SKM-1 treated with dmso at 0.1 percent for 144 hours (cell line): Measurements from ENCODE around the gene FHOD3.

Experiments
- DNase-seq: peaks from one replicate; lab custom pipeline; 2025; ENCODE audit not compliant: unreplicated experiment; lab: John Stamatoyannopoulos, UW

FHOD3 gene

DNA sequence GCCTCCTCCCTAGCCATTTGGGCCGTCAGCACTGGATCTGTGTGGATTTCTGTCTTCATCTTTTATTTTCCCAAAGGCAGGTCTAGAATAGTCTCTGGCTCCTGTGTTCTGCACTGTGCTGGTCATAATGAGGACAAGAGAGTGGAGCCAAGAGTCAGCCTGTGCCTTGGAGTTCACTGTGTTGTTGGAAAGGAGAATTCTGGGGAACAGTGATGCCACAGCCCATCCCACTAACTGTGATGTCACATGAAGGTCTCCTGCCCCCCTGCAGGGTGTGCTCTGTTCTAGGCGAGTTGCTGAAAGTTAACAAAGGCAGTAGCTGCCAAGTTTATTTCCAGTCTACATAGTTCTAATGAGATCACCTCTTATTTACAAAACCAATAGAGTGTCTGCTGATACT lies 282.8 kb downstream of the FHOD3 start:
- DNase-seq: no peak

DNA sequence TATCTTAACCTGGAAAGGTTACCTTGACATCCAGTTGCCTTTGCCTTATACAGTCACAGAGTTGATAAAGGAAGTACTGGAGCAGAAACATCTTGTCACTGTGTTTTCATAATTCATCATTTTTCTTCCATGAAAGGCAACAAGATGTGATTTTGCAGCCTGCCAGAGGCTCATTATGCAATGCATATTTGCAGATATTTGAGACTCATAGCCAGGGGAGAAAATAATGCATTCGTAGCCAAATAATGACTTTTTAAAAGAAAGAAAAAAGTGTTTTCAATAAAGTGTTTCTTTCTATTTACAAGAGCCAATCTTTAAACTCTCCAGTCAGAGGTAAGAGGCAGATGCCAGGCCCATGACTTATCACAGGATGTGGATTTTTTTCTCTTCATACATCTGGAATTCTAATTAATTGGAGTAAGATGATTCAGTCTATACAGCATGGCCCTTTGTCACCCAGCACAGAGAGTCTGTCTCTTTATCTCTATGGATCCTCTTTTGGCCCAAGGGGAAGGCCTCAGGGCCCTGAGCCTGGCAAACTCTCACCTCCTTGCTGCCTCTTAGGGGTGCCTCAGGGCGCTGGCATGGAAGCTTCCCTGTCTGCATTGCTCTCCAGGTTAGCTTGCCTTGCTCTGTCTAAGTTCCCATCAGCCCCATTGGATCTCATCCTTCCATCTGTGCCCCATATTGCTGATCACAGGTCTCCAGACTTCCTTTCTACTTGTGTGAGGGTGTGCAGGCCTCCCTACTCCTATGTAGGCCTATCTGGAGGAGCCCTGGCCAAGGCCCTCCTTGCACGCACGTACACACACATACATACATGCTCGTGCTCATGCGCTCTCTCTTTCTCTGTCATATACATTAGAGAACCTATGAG lies 283.6 kb downstream of the FHOD3 start:
- DNase-seq: no peak

DNA sequence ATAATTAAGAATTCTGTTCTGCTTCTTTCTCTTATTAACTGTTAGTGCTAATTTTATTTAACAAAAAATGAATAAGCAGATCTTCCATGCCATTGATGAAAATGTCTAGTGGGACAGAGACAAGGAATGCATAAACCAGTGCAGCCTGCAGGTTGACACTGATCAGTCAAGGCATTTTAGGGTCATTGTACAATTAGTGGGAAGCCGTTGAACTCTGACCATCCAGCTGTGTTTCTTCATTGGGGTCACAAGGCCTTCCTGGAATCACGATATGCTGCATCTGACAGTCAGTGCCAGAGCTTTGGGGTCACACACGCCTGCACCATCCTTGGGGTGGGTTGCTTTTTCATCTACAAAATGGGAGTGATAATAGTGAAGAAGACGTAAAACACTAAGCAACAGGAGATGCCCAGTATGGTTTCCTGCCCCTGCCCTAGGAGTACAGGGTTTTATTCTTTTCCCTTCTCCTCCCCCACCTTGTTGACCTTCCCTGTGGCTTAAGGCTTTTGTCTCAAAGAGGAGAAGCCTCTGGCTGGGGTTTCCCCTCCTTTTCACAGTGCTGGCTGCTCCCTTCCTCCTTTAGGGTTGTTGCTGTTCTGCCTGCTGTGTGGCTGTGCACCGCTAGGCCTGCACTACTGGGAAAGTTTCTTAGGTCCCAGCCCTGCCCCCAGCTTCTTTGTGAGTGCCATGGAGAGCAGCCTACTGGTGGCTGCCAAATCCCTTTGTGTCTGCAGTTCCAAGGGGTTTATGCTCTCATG lies 285.7 kb downstream of the FHOD3 start:
- no peak for DNase-seq

DNA sequence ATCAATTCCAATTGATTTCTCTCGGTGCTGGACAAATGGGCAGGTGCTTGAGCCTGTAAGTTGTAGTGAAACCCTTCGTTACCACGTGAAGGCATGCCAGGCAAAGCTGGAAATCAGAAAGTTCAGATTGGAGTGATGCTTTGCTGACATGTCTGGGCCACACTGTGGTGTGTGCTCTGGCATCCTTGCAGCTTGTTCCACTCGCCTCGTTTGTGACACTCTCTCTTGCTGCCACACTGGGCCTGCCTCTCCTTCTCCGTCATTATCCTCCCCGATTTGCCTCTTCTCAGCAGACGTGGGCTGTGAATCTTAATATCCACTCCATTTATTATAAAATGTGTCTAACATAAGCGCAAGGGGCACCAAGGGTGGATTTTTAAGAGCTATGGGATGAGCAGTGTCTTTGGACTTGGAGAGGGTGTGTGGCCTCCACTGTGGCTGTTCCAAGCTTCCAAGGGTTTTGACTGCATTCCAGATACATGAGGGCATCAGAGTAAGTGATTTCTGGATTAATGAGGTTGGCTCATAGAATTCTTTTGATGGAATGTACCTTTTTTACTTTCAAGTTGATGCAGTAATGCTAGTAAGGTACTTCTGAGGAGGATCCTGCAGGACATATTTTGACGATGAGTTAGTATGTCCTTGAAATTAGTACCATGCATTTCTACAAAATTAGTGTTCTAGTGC lies 292.5 kb downstream of the FHOD3 start:
- no peak for DNase-seq

DNA sequence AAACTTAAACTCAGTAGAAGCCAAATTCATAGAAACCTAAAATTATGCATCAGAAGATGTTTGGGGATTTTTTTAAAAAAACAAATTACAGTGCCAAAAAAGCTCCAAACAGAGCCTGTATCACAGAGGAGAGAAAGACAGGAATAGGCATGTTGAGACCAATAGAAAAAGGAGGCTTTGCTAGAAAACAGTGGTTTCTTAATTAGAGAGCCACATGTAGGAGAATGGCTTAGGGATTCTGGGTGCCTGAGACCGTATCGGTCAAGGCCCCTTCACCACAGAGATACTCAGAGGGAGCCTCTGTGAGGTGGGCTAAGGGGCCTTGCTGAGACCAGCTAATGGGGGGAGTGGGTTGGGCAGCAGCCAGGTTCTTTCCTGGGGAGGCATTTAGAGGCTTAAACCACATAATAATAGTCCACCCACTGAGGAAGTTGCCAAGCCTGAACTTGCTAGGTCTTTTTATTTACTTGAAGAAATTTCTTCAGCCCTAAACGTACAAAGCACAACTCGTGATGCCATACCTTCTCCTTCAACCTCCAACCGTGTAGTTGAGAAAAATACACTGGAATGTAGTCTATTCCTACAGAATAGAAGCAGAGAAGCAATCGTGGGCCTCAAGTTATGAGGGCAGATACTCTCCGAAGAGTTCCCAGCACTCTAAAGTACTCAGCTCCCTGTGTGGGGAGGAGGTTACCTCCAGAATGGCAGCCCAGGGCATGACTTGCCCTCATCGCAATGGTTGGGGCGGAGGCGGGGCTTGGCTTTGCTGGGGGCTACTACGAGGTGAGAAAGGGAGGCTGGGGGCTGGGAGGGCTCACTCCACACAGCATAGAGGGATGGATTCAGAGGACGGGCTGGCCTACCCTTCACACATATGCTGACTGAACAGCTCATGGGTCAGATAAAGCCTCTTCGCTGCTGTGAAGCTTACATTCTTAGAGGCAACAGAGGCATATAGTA lies 293.4 kb downstream of the FHOD3 start:
- DNase-seq: no peak

DNA sequence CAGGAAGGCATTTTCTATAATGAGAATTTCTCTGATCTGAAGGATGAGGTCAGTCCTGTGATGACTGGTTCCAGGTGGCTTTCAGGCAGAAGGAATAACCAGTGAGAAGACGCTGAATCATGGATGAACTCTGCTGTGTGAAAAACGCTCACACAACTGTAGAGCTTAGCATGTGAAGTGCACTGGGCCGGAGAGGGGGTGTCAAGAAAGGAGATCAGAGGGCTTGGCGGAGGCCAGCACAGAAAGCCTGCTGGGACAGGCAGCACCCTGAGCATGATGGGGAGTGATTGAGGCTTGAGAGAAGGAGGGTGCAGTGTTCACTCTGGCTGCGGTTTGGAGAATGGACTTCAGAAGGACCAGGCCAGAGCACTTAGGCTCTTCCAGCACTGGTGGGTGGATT lies 294.8 kb downstream of the FHOD3 start:
- DNase-seq: no peak

DNA sequence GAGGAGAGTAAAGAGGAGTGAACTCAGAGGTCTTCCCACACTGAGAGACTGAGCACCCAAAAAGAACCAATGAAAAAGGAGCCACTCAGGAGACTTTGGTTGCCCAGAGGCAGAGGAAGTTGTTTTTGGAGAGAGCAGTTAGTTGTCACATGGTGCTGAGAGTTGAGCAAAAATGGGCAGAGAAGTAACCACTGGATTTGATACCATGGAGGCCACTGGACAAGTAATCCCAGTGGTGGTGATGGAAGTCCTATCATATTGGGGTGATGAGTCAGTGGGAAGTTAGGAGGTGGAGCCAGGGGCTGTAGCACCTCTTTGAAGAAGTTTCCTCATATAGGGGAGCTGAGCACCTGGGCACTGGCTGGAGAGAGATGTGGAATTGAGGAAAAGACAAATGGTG lies 295.5 kb downstream of the FHOD3 start:
- no peak for DNase-seq

DNA sequence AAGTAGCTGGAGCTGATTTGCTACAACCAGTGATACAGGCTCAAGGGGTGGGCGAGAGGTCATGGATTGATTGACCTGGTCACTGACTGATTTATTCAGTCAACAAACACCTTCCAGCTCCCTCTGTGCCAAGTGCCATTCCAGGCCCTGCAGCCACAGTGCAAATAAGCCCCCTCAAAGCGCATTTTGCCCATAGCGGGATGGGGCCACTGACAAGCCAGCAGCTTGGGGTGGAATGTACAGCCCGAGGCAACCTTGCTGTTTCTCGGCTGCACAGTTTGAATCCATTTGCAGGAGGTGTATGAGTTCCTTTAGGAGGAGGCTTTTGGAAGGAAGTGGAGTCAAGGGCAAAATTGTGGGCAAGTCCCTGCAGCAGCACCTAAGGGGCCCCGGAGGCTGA lies 296.1 kb downstream of the FHOD3 start:
- no peak for DNase-seq

DNA sequence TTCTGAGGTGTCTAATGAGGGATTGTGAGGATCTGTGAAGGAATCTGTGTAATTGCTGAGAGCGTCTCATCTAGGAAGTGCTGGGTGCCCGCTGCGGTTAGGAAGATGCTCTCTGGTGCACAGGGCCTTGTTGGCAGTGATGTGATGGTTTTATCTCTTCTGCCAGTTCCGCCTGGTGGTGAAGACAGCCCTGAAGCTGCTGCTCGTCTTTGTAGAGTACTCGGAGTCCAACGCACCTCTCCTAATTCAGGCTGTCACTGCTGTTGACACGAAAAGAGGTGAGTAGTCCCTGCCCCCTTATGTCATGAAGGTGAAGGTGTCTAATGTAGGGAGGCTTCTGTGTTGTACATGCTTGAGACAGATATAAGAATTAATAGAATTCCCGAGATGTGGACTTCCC lies 297.1 kb downstream of the FHOD3 start:
- no peak for DNase-seq

DNA sequence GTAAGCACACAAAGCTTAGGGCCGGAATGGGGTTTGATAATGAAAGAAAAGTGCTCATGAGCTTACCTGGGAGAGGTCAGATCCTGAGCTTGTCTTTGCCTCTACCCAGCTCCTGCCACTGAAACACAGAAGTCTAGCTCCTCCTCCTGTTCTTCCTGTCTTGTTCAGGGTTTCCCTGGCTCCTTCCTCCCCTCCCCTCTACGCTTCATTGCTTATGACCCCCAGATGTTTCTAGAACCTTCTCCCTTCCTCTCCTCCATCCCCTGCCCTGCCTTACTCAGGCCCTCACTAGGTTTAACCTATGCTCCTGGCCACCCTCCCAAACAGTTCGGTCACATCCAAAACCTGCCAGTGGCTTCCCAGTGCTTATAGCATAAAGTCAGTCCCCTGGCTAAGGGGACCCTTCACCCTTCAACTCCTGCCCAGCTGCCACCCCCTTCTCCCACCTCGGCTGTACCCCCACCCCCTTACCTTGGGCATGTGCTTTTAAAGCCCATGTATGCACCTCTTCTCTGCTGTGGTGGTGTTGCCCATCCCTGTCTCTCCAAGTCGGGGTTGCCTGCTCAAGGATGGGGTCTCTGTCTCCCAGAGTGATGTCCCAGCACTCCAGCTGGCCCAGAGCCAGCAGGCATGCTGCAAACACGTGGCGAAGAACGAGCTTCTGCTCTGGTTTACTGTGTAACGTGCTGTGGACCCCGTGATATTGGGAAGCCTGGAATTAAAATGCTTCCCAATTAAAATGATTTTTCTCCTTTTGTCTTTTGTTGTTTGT lies 297.7 kb downstream of the FHOD3 start:
- no peak for DNase-seq

DNA sequence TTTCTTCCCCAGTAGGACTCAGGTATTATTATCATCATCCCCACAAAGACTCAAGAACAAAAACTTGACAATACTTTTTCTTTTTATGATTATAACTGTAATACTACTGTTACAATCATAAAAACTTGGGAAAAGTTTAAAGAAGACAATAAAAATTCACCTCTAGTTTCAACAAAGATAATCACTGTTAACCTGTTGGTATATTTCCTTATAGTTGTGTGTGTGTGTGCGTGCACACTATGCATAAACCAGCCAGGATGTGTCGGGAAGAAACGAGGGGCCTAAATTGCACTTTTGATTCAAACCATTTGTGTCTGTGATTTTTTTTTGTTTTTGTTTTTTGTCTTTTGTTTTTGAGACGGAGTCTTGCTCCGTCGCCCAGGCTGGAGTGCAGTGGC lies 298.3 kb downstream of the FHOD3 start:
- no peak for DNase-seq

DNA sequence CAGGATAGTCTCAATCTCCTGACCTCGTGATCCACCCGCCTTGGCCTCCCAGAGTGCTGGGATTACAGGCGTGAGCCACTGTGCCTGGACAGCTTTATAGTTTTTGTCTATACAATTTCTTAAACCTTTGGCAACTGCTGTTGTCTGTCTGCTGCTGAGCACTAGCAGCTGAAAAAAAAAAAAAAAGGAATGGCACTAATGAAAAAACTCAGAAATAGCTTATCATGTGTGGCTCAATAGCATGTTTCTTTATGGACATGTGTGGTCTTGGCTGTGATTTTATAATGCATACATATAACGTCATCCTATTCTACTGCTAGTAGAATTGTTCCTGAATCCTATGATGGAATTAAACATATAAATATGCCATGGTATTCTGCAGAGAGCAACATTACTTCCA lies 300.1 kb downstream of the FHOD3 start:
- no peak for DNase-seq

DNA sequence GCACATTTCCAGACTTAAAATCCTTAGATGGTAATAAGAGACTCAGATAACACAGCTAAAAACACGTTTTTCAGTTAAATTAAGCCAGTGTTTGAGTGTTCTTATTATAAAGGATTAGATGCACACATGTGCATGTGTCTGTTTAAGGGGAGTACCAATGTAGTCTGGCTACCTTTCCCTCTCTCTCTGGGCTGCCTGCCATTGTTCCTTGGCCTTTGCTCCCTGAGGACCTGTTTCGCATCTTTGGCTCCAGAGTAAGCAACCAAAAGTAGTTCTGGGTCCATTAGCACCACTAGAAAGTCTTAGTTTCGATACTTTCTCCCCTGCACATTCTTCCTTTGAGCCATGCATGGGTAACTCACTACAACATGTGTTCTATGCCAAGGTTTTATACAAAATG lies 303.0 kb downstream of the FHOD3 start:
- DNase-seq: no peak

DNA sequence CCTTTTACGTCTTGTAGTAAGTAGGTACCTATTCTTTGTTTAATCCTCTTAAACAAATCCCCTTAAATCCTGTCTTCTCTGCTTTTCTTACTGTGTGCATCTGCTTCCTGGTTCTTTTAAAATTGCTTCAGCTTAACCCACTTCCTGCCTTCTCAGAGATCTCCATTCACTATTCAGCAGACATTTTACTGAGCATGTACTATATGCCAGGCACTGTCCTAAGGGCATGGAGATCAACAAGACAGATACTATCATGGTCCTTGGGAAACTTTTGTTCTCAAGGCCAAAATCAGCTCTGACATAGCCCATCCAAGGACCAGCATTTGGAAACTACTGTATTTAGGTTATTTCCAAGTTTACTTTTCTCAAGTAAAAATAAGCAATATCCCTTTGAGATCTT lies 303.8 kb downstream of the FHOD3 start:
- no peak for DNase-seq

DNA sequence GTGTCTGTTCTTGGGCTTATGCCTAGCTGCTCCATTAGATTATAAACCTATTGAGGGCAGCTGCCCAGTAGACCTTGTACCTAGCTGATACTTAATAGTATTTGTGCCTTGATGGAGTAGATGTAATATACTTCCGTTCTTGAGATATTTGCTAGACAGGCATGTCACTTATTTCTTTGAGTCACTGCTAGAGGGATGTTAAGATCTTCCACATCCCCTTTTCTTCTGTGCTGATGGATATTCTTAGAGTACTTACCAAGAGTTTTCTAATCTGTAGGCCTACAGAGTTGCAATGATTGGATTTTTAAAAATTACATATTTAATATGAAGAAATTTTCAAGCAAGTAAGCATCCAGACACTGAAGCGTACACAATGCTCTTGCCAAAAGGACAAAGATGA lies 304.6 kb downstream of the FHOD3 start:
- no peak for DNase-seq

DNA sequence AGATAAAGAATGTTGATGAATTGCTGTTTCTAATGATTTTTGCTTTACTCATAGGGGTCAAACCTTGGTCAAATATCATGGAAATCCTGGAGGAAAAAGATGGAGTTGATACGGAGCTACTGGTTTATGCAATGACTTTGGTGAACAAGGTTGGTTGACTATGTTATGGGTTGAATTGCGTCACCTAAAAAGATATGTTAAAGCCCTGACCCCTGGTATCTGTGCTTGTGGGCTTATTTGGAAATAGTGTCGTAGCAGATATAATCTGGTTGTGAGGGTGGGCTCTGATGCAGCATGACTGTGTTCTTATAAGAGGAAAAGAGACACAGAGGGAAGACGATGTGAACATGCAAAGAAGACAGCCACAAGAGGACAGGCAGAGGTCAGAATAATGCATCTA lies 305.1 kb downstream of the FHOD3 start:
- no peak for DNase-seq

DNA sequence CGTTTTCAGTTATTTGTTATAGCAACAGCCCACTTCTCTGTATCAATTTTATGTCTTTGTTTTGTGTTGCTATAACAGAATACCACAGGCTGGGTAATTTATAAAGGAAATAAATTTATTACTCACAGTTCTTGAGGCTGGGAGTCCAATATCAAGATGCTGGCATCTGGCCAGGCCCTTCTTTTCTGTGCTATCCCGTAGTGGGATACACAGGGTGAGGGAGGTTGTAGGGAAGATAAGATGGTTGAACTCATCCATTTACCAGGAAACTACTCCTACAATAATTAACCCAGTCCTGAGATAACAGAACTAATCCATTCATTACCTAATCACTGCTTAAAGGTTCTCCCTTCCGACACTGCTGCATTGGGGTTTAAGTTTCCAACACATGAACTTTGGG lies 310.6 kb downstream of the FHOD3 start:
- no peak for DNase-seq

DNA sequence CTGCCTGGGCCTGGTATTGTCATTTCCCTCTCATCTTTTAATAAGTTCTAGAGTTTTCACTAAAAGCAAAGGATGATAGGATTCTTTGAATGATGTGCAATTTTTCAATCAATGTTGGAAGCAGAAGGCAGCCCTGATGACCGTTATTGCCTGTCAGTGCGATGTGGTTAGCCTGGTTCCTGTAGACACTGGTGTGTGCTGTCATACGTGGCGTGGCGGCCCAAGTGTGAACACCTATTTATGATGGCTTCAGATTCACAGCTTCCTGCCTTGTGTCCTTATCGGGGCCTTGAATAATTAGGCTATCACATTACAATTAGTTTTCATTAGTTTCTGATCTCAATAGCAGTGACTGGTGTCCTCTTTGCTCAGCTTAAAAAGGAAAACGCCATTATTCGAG lies 312.7 kb downstream of the FHOD3 start:
- DNase-seq: no peak

DNA sequence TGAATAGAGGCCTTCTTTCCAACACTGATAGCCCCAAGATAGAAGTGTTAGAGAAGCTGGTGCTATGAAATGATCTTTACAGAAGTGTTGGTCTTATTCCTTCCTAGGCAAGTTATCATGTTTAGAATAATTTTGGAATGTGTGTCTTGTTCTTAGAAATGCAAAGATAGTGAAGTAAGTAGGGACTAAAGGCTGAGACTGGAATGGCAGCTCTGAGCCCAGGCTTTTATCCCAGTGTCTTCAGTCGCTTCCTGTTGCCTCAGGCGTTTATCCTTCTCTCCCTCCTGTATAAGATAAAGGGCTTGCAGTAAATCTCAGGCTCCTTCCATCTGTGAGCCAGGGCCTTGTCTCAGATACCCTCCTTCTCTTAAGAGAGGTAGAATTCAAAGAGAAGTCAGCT lies 313.1 kb downstream of the FHOD3 start:
- DNase-seq: no peak

DNA sequence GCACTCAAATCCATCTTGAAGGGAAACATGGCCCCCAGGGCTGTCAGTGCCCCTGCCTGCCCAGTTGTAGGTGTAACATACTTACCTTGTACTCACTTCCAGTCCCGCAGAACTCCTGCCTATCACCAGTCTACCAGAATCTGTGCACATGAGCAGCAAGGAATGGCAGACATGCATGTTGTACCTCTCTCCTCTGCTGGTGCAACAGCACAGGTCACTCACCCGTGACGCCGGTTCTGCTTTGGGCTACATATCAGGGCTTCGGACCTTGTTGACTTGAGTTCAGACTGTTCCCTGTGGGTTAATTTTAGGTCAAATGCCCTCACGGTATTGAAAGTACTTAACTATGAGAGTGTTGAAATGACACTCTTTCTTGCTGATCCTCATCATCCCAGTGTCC lies 315.6 kb downstream of the FHOD3 start:
- DNase-seq: no peak
